H1 (cell line): ENCODE results near the gene PLB1. TPM values are rescaled to one million over a fixed set of nuclear protein-coding genes. Genes with fewer than 3 reads are reported as not detected.

Experiments
- CTCF ChIA-PET: fragments of 300-600 bp; sonication (Branson Sonifier 250); formaldehyde crosslinking; loops from one replicate; lab custom pipeline; 2021; ENCODE audit not compliant: partially characterized antibody; lab: Charles Lee
- POLR2A ChIA-PET: fragments of 300-600 bp; sonication (Branson Sonifier 250); formaldehyde crosslinking; loops from one replicate; lab custom pipeline; 2021; ENCODE audit warnings: inconsistent platforms; ENCODE audit not compliant: partially characterized antibody; lab: Charles Lee
- DNase-seq, 2 experiments: peaks; one replicate each; pipeline versions ENCODE4 v3.0.0 to v3.0.0-alpha.2; 2010 to 2022; ENCODE audit warnings: low spot score in 2 of 2, low read depth in 1 of 2, mixed read lengths in 1 of 2
- FAIRE-seq: peaks from 2 replicates; lab custom pipeline; 2011; peaks lifted over from hg19 to GRCh38; lab: Jason Lieb, UNC
- H2AFZ ChIP-seq: 2 replicates; pipeline ENCODE4 v1.8.1; 2012; ENCODE audit warnings: low read length, inconsistent platforms
- H2AK5ac ChIP-seq: 2 replicates; pipeline ENCODE4 v1.6.1; 2013; ENCODE audit warnings: low read depth, low read length
- H2BK120ac ChIP-seq: replicated peaks from 2 replicates; pipeline ENCODE3; 2013; ENCODE audit warnings: low read depth, low read length, inconsistent platforms
- H2BK12ac ChIP-seq: 2 replicates; pipeline ENCODE4 v1.6.1; 2013; ENCODE audit warnings: low read depth, low read length
- H2BK15ac ChIP-seq: 2 replicates; pipeline ENCODE4 v1.6.1; 2013; ENCODE audit warnings: low read length
- H2BK20ac ChIP-seq: 2 replicates; pipeline ENCODE4 v1.6.1; 2013; ENCODE audit warnings: low read length
- H2BK5ac ChIP-seq: 2 replicates; pipeline ENCODE4 v1.6.1; 2013; ENCODE audit warnings: low read depth, low read length
- H3K14ac ChIP-seq: 2 replicates; pipeline ENCODE4 v1.6.1; 2013; ENCODE audit warnings: inconsistent platforms; ENCODE audit not compliant: insufficient read length
- H3K18ac ChIP-seq: 2 replicates; pipeline ENCODE4 v1.6.1; 2013; ENCODE audit warnings: low read length; ENCODE audit errors: extremely low read depth
- H3K23ac ChIP-seq: 2 replicates; pipeline ENCODE4 v1.6.1; 2013; ENCODE audit warnings: inconsistent platforms; ENCODE audit not compliant: insufficient read length
- H3K23me2 ChIP-seq: 2 replicates; pipeline ENCODE4 v1.6.1; 2013; ENCODE audit warnings: low read depth, low read length
- H3K27ac ChIP-seq: 2 replicates; pipeline ENCODE4 v1.6.1; 2011; ENCODE audit warnings: low read depth, low read length, inconsistent platforms
- H3K27me3 ChIP-seq, 4 experiments: replicated peaks in 1 of 4; 1 replicate in 1 of 4; 2 replicates in 3 of 4; pipeline versions ENCODE4 v1.6.1 to v1.8.1; 2011 to 2013; ENCODE audit warnings: low read length in 3 of 4, mild to moderate bottlenecking in 3 of 4, inconsistent platforms in 2 of 4, mixed read lengths in 2 of 4, moderate library complexity in 1 of 4; ENCODE audit not compliant: control insufficient read depth in 3 of 4, insufficient read depth in 3 of 4; ENCODE audit errors: extremely low read depth in 1 of 4
- H3K36me3 ChIP-seq, 4 experiments: 2 replicates each; pipeline versions ENCODE4 v1.6.1 to v1.8.1; 2011 to 2013; ENCODE audit warnings: mild to moderate bottlenecking in 4 of 4, low read length in 3 of 4, moderate library complexity in 2 of 4, control low read depth in 1 of 4, inconsistent platforms in 1 of 4; ENCODE audit not compliant: insufficient read depth in 4 of 4, control insufficient read depth in 2 of 4
- H3K4ac ChIP-seq: replicated peaks from 2 replicates; pipeline ENCODE3; 2013; ENCODE audit warnings: low read length, low read depth, mixed read lengths, inconsistent platforms; ENCODE audit not compliant: insufficient read length
- H3K4me1 ChIP-seq, 4 experiments: replicated peaks in 1 of 4; 1 replicate in 1 of 4; 2 replicates in 3 of 4; pipeline versions ENCODE4 v1.6.1 to v1.8.1; 2011 to 2013; ENCODE audit warnings: low read length in 3 of 4, inconsistent platforms in 2 of 4, mixed read lengths in 1 of 4; ENCODE audit not compliant: insufficient read depth in 4 of 4, control insufficient read depth in 3 of 4
- H3K4me2 ChIP-seq, 2 experiments: 2 replicates each; pipeline versions ENCODE4 v1.6.1 to v1.8.1; 2011 to 2013; ENCODE audit warnings: low read depth in 2 of 2, low read length in 2 of 2, control low read depth in 1 of 2, inconsistent platforms in 1 of 2, mild to moderate bottlenecking in 1 of 2; ENCODE audit not compliant: insufficient read depth in 1 of 2
- H3K4me3 ChIP-seq, 4 experiments: fragments of 200-600, 300-600 bp in 1 of 4; sonication (generic), shearing (Covaris generic), sonication (Bioruptor Twin) in 1 of 4; 2 replicates each; pipeline versions ENCODE4 v1.5.1 to v1.8.1; 2011 to 2016; ENCODE audit warnings: low read length in 4 of 4, low read depth in 3 of 4, control low read depth in 2 of 4, inconsistent platforms in 2 of 4, mild to moderate bottlenecking in 2 of 4, mixed read lengths in 1 of 4, moderate library complexity in 1 of 4; ENCODE audit not compliant: insufficient read depth in 2 of 4; ENCODE audit errors: extremely low read depth in 1 of 4
- H3K56ac ChIP-seq: replicated peaks from 2 replicates; pipeline ENCODE3; 2013; ENCODE audit warnings: low read depth, mild to moderate bottlenecking, mixed read lengths, low read length, inconsistent platforms; ENCODE audit not compliant: insufficient read length
- H3K79me1 ChIP-seq: 2 replicates; pipeline ENCODE4 v1.6.1; 2013; ENCODE audit warnings: low read depth, low read length, control low read depth
- H3K79me2 ChIP-seq, 2 experiments: 2 replicates each; pipeline versions ENCODE4 v1.6.1 to v1.8.1; 2012 to 2013; ENCODE audit warnings: low read length in 2 of 2, mild to moderate bottlenecking in 2 of 2, inconsistent platforms in 1 of 2; ENCODE audit not compliant: insufficient read depth in 2 of 2, control insufficient read depth in 1 of 2
- H3K9ac ChIP-seq, 4 experiments: replicated peaks in 1 of 4; 1 replicate in 1 of 4; 2 replicates in 3 of 4; pipeline versions ENCODE4 v1.6.1 to v1.8.1; 2011 to 2013; ENCODE audit warnings: low read depth in 3 of 4, low read length in 3 of 4, control low read depth in 2 of 4, mild to moderate bottlenecking in 2 of 4, moderate library complexity in 2 of 4, inconsistent platforms in 1 of 4; ENCODE audit errors: extremely low read depth in 1 of 4
- H3K9me3 ChIP-seq, 2 experiments: 2 replicates each; pipeline versions ENCODE4 v1.6.1 to v1.8.1; 2012 to 2013; ENCODE audit warnings: mild to moderate bottlenecking in 2 of 2, moderate library complexity in 2 of 2, control low read depth in 1 of 2, inconsistent platforms in 1 of 2, low read depth in 1 of 2, low read length in 1 of 2, mixed read lengths in 1 of 2; ENCODE audit not compliant: insufficient read depth in 2 of 2
- H4K20me1 ChIP-seq, 2 experiments: replicated peaks in 1 of 2; 2 replicates each; pipeline versions ENCODE3 to v1.8.1; 2011 to 2013; ENCODE audit warnings: inconsistent platforms in 2 of 2, low read length in 2 of 2, mild to moderate bottlenecking in 1 of 2; ENCODE audit not compliant: insufficient read depth in 2 of 2, control insufficient read depth in 1 of 2
- H4K5ac ChIP-seq: 2 replicates; pipeline ENCODE4 v1.6.1; 2013; ENCODE audit warnings: low read length, low read depth, mixed read lengths, inconsistent platforms; ENCODE audit not compliant: insufficient read length
- H4K8ac ChIP-seq: 2 replicates; pipeline ENCODE4 v1.8.0; 2013; ENCODE audit warnings: mild to moderate bottlenecking, moderate library complexity, low read length, inconsistent platforms; ENCODE audit not compliant: insufficient read depth; ENCODE audit errors: extremely low read depth
- H4K91ac ChIP-seq: replicated peaks from 2 replicates; pipeline ENCODE3; 2013; ENCODE audit warnings: low read length, mixed read lengths, inconsistent platforms; ENCODE audit not compliant: insufficient read length
- BACH1 ChIP-seq: IDR thresholded peaks from 2 replicates; pipeline ENCODE4 v1.6.1; 2012; ENCODE audit warnings: low read length, improper control_type of control experiment
- BCL11A ChIP-seq, 2 experiments: IDR thresholded peaks; one replicate each; pipeline ENCODE4 v1.6.1; 2011; ENCODE audit warnings: low read depth in 2 of 2, low read length in 2 of 2, mild to moderate bottlenecking in 2 of 2
- CEBPB ChIP-seq: IDR thresholded peaks from 2 replicates; pipeline ENCODE4 v1.6.1; 2012; ENCODE audit warnings: low read depth, low read length
- CHD2 ChIP-seq: IDR thresholded peaks from 2 replicates; pipeline ENCODE4 v1.6.1; 2012; ENCODE audit warnings: low read length, improper control_type of control experiment
- CTBP2 ChIP-seq: IDR thresholded peaks from 2 replicates; pipeline ENCODE4 v1.7.0; 2011; ENCODE audit warnings: borderline replicate concordance, mild to moderate bottlenecking, moderate library complexity, mixed read lengths, low read length; ENCODE audit not compliant: insufficient read depth, insufficient read length
- EGR1 ChIP-seq: IDR thresholded peaks from 2 replicates; pipeline ENCODE4 v1.6.1; 2011; ENCODE audit warnings: low read depth, low read length, borderline replicate concordance
- KDM5A ChIP-seq: fragments of 200-600 bp; IDR thresholded peaks from 2 replicates; pipeline ENCODE4 v1.7.1; 2012; ENCODE audit warnings: mild to moderate bottlenecking, low read length, inconsistent platforms, mixed read lengths
- MAX ChIP-seq: IDR thresholded peaks from 2 replicates; pipeline ENCODE4 v1.6.1; 2012; ENCODE audit warnings: inconsistent platforms
- NANOG ChIP-seq: IDR thresholded peaks from 2 replicates; pipeline ENCODE4 v1.6.1; 2011; ENCODE audit warnings: low read length, low read depth, mild to moderate bottlenecking, inconsistent platforms; ENCODE audit not compliant: insufficient read depth, poor library complexity, severe bottlenecking
- RNF2 ChIP-seq: fragments of 200-900, 300-1000 bp; sonication (generic); IDR thresholded peaks from 2 replicates; pipeline ENCODE4 v1.7.1; 2016; ENCODE audit warnings: borderline replicate concordance, low read depth, mild to moderate bottlenecking, antibody characterized with exemption, low read length; ENCODE audit not compliant: poor library complexity, severe bottlenecking; ENCODE audit errors: missing control alignments
- SIN3A ChIP-seq, 2 experiments: IDR thresholded peaks in 1 of 2; conservative IDR thresholded peaks in 1 of 2; 2 replicates each; pipeline ENCODE4 v1.6.1; 2011 to 2012; ENCODE audit warnings: low read length in 2 of 2, improper control_type of control experiment in 1 of 2, low read depth in 1 of 2, mild to moderate bottlenecking in 1 of 2
- SIX5 ChIP-seq: IDR thresholded peaks from 2 replicates; pipeline ENCODE4 v1.6.1; 2011; ENCODE audit warnings: mild to moderate bottlenecking, low read depth, low read length
- SP1 ChIP-seq: IDR thresholded peaks from 2 replicates; pipeline ENCODE4 v1.6.1; 2011; ENCODE audit warnings: low read depth, low read length
- SP4 ChIP-seq: IDR thresholded peaks from 2 replicates; pipeline ENCODE4 v1.6.1; 2012; ENCODE audit warnings: low read length, inconsistent platforms
- TCF12 ChIP-seq: IDR thresholded peaks from 2 replicates; pipeline ENCODE4 v1.6.1; 2011; ENCODE audit warnings: low read depth, mild to moderate bottlenecking, low read length
- WGBS, 2 experiments: shearing (Covaris generic) in 1 of 2; methylation state at CpG; one replicate each; pipeline versions ENCODE4 v1.1.6 to v1.1.7; 2013 to 2015; ENCODE audit warnings: low lambda C conversion rate in 2 of 2, mixed read lengths in 2 of 2, inconsistent platforms in 1 of 2, low coverage in 1 of 2, missing lambda C conversion rate in 1 of 2; ENCODE audit not compliant: insufficient replicate concordance in 2 of 2, insufficient coverage in 1 of 2, insufficient read length in 1 of 2; ENCODE audit errors: extremely low coverage in 1 of 2, missing lambda C conversion rate in 1 of 2; 5-methylcytosine and 5-hydroxymethylcytosine counted together
- polyA plus RNA-seq, 7 experiments: library from polyadenylated mRNA; depleted of rRNA in 3 of 7; stranded (reverse) in 5 of 7; unstranded in 2 of 7; fragments of >200 nt in 5 of 7; fragments of 200-250 nt in 2 of 7; gene quantifications; 1 replicate in 5 of 7; 2 replicates in 1 of 7; 4 replicates in 1 of 7; pipeline versions ENCODE4 v1.2.1 to v1.2.3, GENCODE V29; 2011 to 2013; ENCODE audit warnings: missing spikeins in 2 of 7, mixed read lengths in 2 of 7
- total RNA-seq: library from RNA; stranded (reverse); fragmentation: NEBNext Ultra II Directional; extraction: Animal tissue kit (Norgen Biotek cat#: 25700); gene quantifications from 2 replicates; pipeline ENCODE4 v1.2.1, GENCODE V29; 2021

Gene PLB1
- total and polyA plus RNA-seq, 2 of the 8 experiments (the other 6 are each of a cell fraction or from before 2014, with no cell fraction given), result 0.20 to 0.36 TPM

- Histone ChIP-seq H3K23ac (no peak overlapping the region), H3K27me3 (no peaks in the 10 kb centered on the region), H2BK120ac (no peak overlapping the region), H2BK12ac (no peak overlapping the region), H2AFZ (no peak overlapping the region), H3K79me2 (no peaks in the 10 kb centered on the region), H3K4me2 (no peak overlapping the region), H3K4me1 (peaks cover 2 to 10% (median 7%) of the 10 kb centered on the region in 4 experiments; a peak in 6 of 7 replicates), H3K4me3 (no peak overlapping the region), H3K27ac (no peak overlapping the region), H4K5ac (no peak overlapping the region), H3K36me3 (no peaks in the 10 kb centered on the region), H3K4ac (no peak overlapping the region), H2AK5ac (no peak overlapping the region), H4K8ac (no peak overlapping the region), H3K79me1 (no peaks in the 10 kb centered on the region), H2BK15ac (no peak overlapping the region; the same call in 1 of the 2 replicates), H3K9me3 (no peaks in the 10 kb centered on the region), H3K14ac (no peak overlapping the region), H2BK20ac (no peak overlapping the region; the same call in 1 of the 2 replicates), H3K9ac (no peak overlapping the region), H4K20me1 (no peaks in the 10 kb centered on the region), H3K23me2 (no peaks in the 10 kb centered on the region), H3K56ac (no peak overlapping the region), H3K18ac (no peak overlapping the region), H2BK5ac (no peak overlapping the region), H4K91ac (no peak overlapping the region)
- CTCF ChIA-PET, result interaction anchor here (0.8 kb wide), 1 partner anchor 60 kb away, joined by 3 read pairs; no protein-coding TSS in a partner anchor
- no peak for DNase-seq
- POLR2A ChIA-PET, result no interaction called here
- no peak for FAIRE-seq
- 83% methylated on average over 5 of the region's 5 CpGs; no CpG with 5 or more reads in 1 of the 2 experiments for WGBS, 2 experiments
- TF ChIP-seq CHD2 (no peak), MAX (no peak), EGR1 (no peak), NANOG (no peak), CTBP2 (no peak), BACH1 (no peak), RNF2 (no peak), SP4 (no peak), KDM5A (no peak), SIX5 (no peak), SP1 (no peak), BCL11A (IDR thresholded peaks at IDR 0.05; ENCODE audit: low read depth in 2 of 2, low read length in 2 of 2) (no peak), SIN3A (conservative IDR thresholded peaks at IDR 0.05 in 1 of 2, IDR thresholded peaks at IDR 0.05 in 1 of 2; ENCODE audit: low read depth in 1 of 2, low read length in 2 of 2) (no peak), TCF12 (no peak), CEBPB (no peak)
These were observed 130.5 kb downstream of the PLB1 start for GRCh38 chr2:28626376-28626775.
